Head of caudate nucleus (tissue), 42 donors: ENCODE measurements around the gene PPIC.

Source experiments
- DNase-seq, 42 donors: peaks; one replicate each; pipeline versions ENCODE4 v3.0.0 to v3.0.0-alpha.2; 2020 to 2021; ENCODE audit warnings: mixed read lengths in 7 of 42
- intact Hi-C: fragments of 100-400 bp; cut with DNase I; formaldehyde crosslinking; loops from one replicate; pipeline ENCODE4 v1.15.0; 2022

The PPIC gene

GRCh38 chr5:123036391-123037103 is at the start of gene PPIC:
Gene PPIC, minus strand, starts transcription at chr5:123036725. Its CDS starts 100 bp downstream, at chr5:123036625.
- peak in 41 of 42 donors; percentile 18 to 77 (median 56) for DNase-seq
- intact Hi-C loops, result no loop called here

- intact Hi-C loops, result no loop called here
- no peak for DNase-seq
Measured at GRCh38 chr5:123085638-123086286, 49.2 kb upstream of the PPIC start.

- no peak for DNase-seq
- intact Hi-C loops, result no loop called here
Measured at GRCh38 chr5:123084730-123085605, 48.4 kb upstream of the PPIC start.

GRCh38 chr5:123083298-123083697 is 46.8 kb upstream of the PPIC start:
- intact Hi-C loops, result no loop called here
- no peak for DNase-seq

- DNase-seq, result no peak
- intact Hi-C loops, result no loop called here
Measured at GRCh38 chr5:123080215-123080614, 43.7 kb upstream of the PPIC start.

GRCh38 chr5:123075521-123076163 is 39.1 kb upstream of the PPIC start:
- DNase-seq, result no peak
- intact Hi-C loops, result no loop called here

- DNase-seq, result no peak
- intact Hi-C loops, result no loop called here
Measured at GRCh38 chr5:123068368-123068938, 31.9 kb upstream of the PPIC start.

- intact Hi-C loops, result no loop called here
- DNase-seq, result no peak
Measured at GRCh38 chr5:123066016-123066415, 29.5 kb upstream of the PPIC start.

- DNase-seq, result no peak
- intact Hi-C loops, result no loop called here
Measured at GRCh38 chr5:123059455-123059854, 22.9 kb upstream of the PPIC start.

- DNase-seq, result no peak
- intact Hi-C loops, result no loop called here
Measured at GRCh38 chr5:123051206-123051605, 14.7 kb upstream of the PPIC start.

GRCh38 chr5:123047706-123048105 is 11.2 kb upstream of the PPIC start:
- DNase-seq, result no peak
- intact Hi-C loops, result no loop called here

GRCh38 chr5:123046222-123046621 is 9.7 kb upstream of the PPIC start:
- no peak for DNase-seq
- intact Hi-C loops, result no loop called here

GRCh38 chr5:123044926-123045617 is 8.5 kb upstream of the PPIC start:
- DNase-seq, result no peak
- intact Hi-C loops, result no loop called here

GRCh38 chr5:123039673-123040072 is 3.1 kb upstream of the PPIC start:
- intact Hi-C loops, result no loop called here
- DNase-seq, result no peak

GRCh38 chr5:123037104-123037418 is 536 bp upstream of the PPIC start:
- intact Hi-C loops, result no loop called here

GRCh38 chr5:123035918-123036390 is 571 bp downstream of the PPIC start:
- DNase-seq, result peak in 29 of 42 donors; percentile 4 to 50 (median 21)
- intact Hi-C loops, result no loop called here

More at GRCh38 chr5:123037104-123037418, 536 bp upstream of the PPIC start:
- peak in 1 of 42 donors; percentile 6 for DNase-seq

- no peak for DNase-seq
- intact Hi-C loops, result no loop called here
Measured at GRCh38 chr5:123035360-123035917, 1.1 kb downstream of the PPIC start.

- no peak for DNase-seq
- intact Hi-C loops, result no loop called here
Measured at GRCh38 chr5:123033157-123033671, 3.3 kb downstream of the PPIC start.
